GM21825 (cell line): ENCODE measurements around the gene CPA1.

Source experiments
- ATAC-seq: cut with Tn5 transposase; IDR thresholded peaks from one replicate; pipeline ENCODE4 v1.9.1; 2021; ENCODE audit warnings: mild to moderate bottlenecking, moderate library complexity; ENCODE audit not compliant: unreplicated experiment

The CPA1 gene

GRCh38 chr7:130393841-130394411 lies 13.6 kb downstream of the CPA1 start:
- ATAC-seq: no peak

DNA sequence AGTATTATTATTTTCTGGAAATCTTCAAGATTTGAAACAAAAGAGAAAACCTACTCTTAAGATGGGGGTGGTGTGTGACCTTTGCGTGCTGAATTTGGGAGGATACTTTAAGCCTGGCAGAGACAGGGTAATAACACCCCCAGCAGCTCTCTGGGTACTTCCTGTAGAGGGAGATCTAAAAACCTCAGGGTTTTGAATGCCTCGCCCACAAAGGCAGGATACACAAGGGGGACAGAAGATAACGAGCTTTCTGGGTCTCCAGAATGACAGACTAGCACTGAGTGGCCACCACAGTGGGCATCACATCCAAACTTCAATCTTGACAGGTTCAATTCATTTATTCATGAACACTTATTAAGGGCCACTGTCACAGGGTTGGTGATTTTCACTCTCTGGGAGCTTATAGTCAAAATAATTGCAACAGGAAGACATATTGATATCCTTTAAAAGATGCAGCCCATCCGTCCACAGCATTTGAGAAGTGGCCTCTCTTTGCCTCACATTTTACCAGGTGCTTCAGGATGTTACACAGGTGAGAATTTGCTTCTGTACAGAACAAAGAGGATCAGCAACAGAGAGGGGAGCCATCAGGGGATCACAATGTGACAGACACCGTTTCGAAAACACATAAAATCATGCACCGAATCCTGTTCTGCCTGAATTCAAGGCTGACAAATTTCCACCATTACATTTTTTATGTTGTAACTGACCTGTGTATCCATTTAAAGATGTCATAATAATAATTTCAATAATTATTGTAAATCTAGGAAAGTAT lies 14.3 kb downstream of the CPA1 start:
- no peak for ATAC-seq

DNA sequence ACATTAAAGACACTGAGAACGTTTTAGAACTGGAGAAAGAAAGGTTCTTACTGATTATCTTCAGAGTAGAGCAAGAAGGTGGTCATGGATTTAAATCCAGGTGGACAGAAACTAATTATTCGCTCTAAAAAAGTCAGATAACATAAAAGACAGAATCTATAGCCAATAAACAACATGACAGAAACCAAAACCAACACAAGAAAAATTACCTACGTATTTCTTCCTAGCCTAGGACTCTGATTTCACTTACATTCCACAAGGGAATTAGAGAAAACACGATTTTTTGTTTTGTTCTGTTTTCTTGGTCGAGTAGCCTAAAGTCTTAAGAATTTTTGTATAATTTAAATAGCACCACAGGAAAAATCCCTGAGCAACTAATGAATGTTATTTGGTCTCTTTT lies 15.1 kb downstream of the CPA1 start:
- ATAC-seq: no peak

GRCh38 chr7:130396109-130396508 lies 15.8 kb downstream of the CPA1 start:
- ATAC-seq: no peak

GRCh38 chr7:130397051-130397757 lies 16.9 kb downstream of the CPA1 start:
- no peak for ATAC-seq

DNA sequence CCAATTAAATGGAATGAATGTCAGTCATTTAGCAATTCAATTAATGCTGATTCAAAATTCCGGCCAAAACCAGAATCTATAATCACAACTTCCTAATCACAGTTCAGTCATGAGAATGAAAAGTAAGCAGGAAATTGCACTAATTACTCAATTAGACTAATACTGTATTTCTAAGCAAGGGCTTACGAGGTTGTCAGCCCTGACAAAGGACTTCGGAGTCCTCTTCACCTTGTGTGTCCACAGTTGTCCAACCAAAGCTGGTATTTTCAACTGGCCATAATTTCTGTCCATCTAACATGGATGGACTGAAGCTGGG lies 17.4 kb downstream of the CPA1 start:
- no peak for ATAC-seq

GRCh38 chr7:130398526-130399090 lies 18.3 kb downstream of the CPA1 start:
- ATAC-seq: no peak

GRCh38 chr7:130400120-130400572 lies 19.9 kb downstream of the CPA1 start:
- no peak for ATAC-seq

- ATAC-seq: no peak
These were observed 20.8 kb downstream of the CPA1 start for GRCh38 chr7:130401101-130401500.

DNA sequence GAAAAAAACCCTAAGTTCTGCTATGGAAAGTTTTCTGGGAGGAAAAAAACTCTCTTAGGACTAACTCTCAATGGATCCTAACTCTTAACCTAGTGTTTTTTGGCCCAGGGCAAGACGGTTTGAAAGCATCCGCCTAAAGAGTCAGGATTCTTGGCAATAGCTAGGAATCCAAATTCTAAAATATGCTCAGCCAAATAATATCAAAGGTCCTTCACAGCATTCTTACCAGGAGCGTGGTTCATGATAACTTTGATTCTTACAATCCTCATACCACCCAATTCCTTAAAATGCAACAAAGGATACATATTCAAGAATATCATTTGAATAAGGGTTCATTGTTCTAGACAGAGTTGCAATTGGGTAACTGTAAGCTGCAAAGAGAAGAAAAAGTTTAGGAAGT lies 21.3 kb downstream of the CPA1 start:
- ATAC-seq: no peak

GRCh38 chr7:130405003-130405402 lies 24.7 kb downstream of the CPA1 start:
- ATAC-seq: no peak

GRCh38 chr7:130409067-130409711 lies 28.9 kb downstream of the CPA1 start:
- ATAC-seq: no peak

DNA sequence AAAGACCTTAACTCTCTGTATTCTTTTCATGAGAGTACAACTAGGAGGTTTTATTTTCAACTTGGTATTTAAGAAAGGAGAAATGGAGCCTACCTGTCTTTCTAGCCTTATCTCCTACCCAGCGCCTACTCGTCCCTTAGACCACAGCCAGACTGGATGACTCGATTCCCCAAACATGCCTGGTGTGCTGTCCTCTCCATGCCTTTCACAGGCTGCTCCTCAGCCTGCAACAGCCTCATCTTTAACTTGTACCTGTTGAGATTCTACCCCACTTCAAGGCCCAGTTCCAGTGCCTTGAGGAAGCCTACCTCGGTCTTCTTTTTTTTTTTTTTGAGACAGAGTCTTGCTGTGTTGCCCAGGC lies 29.4 kb downstream of the CPA1 start:
- no peak for ATAC-seq

- ATAC-seq: no peak
These were observed 30.7 kb downstream of the CPA1 start for GRCh38 chr7:130410868-130411541.

- ATAC-seq: no peak
These were observed 32.9 kb downstream of the CPA1 start for GRCh38 chr7:130413201-130413600.

DNA sequence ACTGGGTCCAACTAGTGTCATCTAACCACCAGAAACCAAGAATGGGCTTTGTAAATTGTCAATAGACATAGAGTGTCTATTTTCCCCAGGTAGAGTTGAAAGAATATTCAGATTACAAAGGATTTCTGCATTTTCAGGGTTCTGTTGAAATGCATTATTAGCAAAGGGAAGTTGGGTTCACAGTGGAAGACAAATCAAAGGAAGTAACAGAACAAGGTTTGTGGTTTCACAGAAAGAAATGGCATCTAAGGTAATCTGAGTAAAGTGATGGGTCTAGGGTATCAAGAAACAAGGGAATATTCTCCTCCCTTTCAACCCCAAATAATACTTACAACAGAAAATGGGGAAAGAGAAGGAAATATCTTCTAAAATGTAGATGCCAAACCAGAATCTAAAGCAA lies 34.7 kb downstream of the CPA1 start:
- no peak for ATAC-seq

GRCh38 chr7:130417213-130417612 lies 36.9 kb downstream of the CPA1 start:
- ATAC-seq: no peak

- ATAC-seq: no peak
These were observed 38.0 kb downstream of the CPA1 start for GRCh38 chr7:130418306-130418705.

- no peak for ATAC-seq
These were observed 39.4 kb downstream of the CPA1 start for GRCh38 chr7:130419658-130420057.

- ATAC-seq: no peak
These were observed 40.8 kb downstream of the CPA1 start for GRCh38 chr7:130420943-130421578.
